ENCODE data around the gene MCF2L.

Gene MCF2L

DNA sequence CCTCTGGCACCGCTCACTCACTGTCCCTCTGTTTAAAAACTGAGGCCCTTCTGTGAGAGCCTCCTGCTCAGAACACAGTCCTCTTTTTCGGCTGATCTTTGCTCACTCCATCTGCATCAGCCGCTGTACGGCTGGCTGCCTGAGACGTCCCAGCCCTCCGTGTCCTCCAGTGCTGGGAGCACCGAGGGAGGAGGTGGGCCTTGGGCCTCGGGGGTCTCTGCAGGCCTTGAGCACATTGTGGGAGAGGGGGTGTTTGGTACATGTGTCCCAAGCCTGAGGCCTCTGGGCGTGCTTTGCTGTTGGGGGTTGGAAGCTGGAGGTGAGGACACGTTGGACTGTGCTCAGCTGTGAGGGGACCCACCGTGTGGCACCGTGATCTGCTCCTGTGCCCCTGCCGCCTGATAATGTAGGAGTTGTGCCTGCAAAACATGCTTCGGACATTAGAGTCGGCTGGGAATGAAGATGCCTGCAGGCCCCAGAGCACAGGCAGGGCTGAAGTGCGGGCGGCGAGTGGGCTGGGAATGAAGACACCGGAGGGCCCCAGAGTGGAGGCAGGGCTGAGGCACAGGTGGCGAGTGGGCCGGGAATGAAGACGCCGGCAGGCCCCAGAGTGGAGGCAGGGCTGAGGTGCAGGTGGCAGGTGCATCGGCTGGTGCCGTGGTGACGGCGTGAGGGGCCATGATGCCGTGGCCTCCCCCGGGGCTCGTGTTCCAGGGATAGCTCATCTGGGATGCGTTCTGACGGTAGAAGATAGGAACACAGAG is 30.6 kb downstream of the MCF2L start:
- DNase-seq, result no peak

DNA sequence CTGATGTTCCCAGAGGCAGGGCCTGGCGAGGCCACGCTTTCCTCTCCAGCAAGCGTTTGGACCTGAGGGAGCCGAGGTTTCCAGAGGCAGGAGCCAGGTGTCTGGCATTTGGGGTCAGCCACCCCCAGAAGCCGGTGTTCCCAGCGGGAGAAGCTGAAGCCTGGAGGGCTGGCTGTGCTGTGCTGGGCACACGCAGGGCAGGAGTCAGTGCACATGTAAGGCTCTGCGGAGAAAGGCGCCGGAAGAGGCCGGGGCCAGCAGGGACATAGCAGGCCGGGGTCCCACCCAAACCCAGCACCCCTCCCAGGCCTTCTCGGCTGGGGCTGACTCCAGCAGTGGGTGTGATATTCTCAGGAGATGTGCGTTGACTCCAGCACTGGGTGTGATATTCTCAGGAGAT is 31.6 kb downstream of the MCF2L start:
- DNase-seq, result no peak

DNA sequence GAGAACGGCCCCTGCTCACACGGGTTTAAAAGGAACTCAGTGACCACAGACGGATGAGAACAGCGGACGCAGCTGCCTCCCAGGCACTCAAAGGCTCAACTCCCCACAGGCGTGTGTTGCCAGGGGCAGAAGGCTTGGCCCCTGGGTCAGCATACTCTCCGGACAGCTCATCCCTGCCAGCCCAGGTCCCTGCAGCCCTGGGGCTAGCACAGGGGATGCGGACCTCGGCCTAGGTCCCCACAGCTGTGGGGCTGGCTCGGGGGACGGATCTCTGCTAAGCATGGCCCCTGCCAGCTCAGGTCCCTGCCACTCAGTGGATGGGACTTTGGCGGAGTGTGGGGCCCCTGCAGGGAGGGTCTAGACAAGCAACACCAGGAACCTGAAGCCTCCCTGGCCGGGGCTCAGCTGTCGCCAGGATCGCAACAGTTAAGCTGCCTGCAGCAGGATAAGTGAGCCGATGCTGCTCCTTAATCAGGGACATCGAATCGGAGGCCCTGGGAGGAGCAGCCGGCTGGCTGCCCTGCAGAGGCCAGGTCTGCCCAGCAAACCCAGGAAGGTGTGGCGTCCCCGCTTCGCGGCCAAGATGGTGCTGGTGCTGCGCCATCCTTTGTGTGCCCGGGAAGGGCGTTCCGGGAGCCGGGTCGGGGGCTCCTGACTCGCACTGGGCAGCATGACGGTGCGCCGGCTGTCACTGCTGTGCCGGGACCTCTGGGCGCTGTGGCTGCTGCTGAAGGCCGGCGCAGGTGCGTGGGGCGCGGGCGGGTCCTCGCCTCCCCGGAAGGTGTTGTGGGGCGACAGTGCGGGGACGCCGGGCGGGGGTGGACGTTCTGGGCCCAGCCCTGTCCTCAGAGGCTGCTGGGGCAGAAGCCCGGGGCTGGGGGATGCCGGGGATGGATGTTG is 32.5 kb downstream of the MCF2L start:
- no peak for DNase-seq

DNA sequence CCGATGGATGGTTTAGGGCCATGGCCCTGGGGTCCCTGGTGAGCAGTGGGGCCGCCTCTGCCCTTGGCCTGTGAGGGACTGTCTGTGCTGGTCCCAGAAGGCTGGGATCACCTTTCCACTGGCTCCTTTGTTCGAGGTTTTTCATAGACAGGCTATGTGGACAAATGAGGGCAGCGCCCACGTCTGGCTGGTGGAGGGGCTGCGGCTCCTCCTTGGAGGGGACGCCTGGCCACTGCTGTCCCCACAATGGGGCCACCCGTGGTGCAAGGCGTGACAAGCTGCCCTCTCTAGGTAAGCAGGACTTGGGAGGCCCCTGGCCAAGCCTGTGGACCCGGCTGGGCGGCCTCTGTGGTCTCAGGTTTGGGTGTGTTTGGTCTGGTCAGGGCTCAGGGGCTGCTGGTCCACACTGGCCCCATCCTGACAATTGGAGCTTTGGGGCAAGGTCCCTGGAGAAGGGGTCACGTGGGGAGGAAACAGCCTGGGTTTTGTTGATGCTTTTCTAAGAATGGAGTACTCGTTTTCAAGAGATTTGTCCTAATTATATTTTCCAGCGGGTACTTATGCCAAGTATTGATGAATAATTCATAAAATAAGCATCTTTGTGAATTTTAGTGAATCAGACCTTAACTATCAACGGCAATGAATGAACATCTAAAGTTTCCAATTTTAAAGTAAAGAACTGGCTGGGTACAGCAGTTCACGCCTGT is 33.3 kb downstream of the MCF2L start:
- no peak for DNase-seq

DNA sequence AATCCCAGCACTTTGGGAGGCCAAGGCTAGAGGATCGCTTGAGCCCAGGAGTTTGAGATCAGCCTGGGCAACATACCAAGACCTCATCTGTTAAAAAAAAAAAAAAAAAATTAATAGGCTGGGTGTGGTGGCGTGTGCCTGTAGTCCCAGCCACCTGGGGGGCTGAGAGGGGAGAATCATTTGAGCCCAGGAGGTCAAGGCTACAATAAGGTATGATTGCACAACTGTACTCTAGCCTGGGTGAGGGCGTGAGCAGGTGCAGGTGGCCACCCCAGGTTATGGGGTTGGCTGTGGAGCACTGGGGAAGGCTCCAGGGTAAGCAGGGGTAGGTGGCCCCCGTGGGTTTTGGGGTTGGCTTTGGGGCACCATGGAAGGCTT is 33.9 kb downstream of the MCF2L start:
- no peak for DNase-seq

DNA sequence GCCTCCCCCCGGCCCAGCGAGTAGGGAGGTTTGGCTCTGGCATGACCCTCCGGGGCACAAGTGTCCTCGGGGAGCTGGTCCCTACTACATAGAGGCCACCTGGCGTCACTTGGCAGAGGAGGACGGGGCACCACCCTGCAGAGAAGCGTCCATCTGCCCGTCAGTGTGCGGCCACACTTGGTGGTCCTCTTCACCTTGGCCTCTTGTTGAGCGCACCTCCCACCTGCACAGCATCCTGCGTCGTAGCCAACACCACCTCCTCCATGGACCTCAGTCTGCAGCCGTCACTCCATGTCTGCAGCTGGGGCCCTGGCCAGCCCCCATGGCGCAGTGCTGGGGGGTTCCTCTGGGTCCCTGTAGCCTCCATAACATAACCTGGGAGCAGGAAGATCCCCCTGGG is 35.1 kb downstream of the MCF2L start:
- no peak for DNase-seq

DNA sequence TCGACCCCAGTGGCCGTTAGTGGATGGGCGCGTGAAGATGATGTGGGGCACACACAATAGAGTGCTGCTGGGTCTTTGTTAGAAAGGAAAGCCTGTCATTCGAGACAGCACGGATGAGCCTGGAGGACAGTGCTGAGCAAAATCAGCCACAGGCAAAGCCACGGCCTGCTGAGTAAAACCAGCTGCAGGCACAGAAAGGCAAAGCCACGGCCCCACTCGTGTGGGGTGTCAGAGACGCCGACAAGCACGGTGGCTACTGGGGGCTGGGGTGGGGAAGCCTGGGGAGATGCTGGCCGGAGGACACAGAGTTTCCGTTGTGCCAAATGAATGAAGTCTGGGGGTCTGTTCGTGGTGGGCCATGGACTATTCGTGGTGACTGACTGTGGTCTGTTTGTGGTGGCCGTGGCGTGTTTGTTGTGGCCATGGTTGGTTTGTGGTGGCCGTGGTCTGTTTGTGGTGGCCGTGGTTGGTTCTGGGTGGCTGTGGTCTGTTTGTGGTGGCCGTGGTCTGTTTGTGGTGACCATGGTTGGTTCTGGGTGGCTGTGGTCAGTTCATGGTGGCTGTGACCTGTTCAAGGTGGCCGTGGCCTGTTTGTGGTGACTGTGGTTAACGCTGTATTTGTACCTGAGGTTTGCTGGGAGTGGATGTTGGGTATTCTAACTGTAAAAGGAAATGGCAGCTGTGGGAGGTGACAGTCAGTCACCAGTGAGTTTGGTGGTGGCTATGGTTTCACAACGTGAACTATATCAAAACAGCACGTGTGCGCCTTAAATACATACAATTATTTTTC is 36.3 kb downstream of the MCF2L start:
- DNase-seq, result no peak

DNA sequence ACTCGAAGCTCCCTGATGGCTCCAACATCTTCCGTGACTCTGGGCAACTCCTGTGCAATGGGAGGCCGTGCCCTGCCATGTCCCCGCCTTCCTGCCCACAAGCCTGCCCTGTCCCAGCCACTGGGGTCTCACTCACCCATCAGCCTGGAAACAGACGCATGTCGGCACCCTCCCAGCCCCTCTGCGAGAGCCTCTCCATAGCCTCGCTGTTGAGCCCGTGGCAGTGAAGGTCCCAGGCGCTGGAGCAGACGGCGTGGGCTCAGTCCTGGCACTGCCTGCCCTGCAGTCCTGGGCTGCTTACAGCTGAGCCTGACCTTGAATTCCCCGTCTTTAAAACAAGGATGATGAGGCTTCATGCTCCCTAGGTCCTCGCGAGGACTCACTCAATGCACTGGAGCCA is 37.0 kb downstream of the MCF2L start:
- no peak for DNase-seq

DNA sequence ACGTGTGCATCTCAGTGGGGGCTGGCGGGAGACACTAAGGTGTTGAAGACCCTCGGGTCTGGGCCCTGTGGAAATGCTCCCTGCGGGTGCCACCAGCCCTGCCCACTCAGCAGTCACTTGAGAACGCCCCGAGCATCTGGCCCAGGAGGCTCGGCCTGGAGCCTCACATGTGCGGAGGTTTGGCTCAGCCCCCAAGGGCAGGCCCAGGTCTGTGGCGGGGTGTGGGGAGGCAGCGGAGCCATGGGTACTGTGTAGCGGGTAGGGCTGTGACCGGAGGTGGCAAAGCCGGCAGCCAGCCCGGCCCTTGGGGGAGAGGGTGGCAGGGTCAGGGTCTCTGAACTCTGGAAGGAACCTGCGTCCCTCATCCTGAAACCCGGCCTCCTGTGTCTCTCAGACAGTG is 37.6 kb downstream of the MCF2L start:
- no peak for DNase-seq

DNA sequence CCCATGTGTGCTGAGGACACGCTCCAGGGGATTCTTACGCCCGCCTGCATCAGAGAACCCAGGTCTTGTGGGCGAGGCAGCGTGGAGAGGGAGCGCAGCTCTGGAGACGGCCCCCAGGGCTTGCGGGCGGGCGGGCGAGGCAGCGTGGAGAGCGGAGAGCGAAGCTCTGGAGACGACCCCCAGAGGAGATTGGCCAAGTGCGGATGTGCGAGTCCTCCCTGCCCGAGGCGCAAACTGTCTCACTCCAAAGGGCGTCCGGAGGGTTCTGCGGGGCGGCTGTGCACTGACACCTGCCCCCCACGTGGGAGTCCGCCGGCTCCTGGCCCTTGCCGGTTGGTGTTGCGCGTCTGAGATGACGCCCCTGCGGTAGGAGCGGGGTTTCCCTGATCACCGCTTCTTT is 39.8 kb downstream of the MCF2L start:
- no peak for DNase-seq

DNA sequence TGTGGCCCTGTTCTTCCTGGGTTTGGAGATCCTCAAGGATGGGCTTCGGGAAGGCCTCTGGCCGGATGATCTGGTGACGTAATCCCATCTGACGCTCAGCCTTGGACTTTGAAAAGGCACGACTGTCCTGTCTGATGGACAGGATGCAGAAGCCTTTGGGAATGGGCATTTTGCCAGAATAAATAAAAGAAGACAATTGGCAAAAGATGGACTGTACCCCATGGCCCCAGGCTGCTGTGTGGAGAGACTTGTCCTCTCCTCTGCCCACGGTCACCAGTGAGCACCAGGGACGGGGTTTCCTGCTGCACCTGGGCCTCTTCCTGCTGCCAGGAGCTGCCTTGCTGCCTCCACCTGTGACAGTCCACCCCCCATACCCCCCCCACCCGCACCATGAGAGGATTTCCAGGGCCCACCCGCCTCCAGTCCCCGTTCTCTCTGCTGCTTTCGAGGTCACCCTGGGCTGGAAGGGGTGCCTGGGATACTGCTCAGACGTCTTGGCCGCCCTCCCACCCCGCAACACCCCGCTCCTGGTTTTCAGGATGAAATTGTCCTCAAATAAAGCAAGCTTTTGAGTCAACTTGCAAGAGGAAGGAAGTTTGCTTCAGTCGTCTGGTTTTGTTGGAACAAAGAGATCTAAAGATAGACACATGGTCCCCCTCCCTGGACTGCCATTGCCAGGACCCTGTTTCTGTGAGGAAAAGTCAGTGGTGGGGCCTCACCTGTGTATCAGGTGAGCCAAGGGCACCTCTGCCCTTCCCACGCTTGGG is 40.9 kb downstream of the MCF2L start:
- no peak for DNase-seq

DNA sequence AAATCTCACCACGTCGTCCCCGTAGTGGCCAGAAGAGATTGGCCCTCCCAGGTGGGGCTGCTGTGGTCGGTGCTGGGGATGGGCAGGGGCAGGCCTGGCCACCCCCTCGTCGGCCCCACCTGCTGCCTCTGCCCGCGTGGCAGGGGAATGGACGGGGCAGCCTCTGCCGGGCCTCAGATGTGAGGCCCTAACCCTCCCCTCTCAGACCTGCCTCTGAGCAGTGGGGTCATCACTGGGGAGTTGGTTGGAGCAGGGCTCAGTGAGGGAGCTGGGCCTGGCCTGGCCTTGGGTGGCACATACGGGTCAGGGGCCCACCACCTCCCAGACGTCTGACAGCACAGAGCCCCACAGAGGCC is 41.5 kb downstream of the MCF2L start:
- no peak for DNase-seq

DNA sequence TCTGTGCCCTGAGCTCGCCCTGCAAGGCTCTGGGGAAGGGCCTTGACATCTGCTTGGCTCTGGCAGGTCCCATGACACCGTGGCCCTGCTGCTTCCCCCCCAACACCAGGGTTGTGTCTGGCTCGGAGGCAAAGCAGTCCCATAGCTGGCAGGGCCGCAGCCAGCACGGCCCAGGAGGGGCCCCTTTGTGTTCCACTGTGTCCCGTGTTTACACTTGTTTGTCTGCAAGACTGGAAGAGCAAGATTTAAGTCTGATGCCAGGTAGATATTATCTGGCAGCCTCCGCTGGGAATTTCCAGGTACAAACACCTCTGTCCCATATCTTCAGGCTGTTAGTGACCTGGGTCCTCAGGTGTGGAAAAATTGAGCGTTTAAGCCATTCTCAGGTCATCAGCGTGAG is 44.3 kb downstream of the MCF2L start:
- DNase-seq, result no peak

DNA sequence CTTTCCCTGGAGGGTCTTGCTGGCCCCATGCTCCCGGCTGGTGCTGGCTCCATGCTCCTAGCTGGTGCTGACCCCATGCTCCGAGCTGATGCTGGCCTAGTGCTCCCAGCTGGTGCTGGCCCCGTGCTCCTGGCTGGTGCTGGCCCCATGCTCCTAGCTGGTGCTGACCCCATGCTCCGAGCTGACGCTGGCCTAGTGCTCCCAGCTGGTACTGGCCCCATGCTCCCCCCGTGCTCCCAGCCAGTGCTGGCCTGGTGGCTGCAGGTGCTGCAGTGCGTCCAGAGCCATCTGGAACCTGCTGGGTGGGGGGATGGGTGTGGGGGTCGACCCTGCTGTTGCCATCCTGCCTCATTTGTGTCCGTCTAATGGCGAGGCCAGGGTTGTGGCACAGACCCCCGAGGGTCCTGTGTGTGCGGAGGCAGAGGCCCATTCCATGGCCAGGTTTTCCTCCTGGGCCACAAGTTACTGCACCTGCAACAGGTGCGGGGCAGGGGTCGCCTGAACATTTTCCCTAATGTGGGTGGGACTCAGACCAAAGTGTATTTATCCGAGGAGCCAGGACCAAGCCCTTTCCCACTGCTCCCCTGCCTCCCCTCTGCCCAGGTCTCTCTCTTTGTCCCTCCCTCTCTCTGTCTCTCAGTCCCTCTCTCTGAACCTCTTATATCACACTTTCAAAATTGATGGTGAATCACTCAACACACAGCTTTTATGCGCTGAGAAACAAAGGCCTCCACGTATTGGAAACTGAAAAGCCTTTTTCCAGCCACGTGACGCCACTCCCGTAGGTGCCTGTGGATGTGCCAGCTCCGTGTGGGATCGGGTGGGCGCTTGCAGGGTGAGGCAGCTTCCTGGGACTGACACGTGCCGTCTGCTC is 45.1 kb downstream of the MCF2L start:
- DNase-seq, result no peak

DNA sequence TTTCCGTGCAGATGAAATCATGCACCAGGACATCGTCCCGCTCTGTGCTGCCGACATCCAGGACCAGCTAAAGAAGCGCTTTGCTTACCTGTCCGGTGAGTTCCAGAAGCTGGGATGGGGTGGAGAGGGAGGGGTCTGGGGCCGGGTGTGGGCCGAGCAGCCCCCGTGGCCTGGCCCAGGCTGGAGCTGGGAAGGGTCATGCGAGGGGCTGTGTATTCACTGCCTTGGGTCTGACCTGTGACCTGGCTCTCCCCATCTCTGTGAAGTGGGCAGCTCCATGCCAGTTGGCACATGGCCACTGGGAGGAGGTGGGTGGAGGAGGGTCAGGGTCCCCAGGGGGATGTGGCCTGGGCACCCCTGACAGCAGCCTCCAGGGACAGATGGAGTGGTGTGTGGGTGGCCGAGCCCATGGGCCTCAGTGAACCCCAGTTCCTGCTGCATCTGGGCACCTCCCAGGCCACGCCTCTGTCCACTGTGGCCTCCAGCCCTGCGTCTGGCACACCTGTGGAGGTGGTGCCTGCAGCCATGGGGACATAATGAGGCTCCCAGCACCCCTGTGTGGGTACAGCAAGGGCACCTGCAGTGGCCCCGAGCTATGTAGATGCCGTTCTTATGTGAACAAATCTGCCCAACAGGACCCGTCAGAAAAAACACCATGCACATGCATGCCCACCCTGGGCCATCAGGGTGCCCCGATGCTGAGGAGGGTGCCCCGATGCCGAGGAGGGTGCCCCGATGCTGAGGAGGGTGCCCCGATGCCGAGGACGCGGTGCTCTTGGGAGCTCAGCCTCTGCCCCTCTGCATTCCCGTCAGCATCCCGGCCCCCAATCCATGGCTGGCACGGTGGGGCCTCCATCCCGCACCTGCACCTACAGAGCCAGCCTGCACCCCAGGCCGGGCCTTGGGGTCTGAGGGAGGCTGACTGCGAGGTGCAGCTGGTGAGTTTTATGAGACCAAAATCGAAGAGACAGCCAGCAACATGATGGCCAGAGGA is 46.0 kb downstream of the MCF2L start:
- DNase-seq, result no peak

DNA sequence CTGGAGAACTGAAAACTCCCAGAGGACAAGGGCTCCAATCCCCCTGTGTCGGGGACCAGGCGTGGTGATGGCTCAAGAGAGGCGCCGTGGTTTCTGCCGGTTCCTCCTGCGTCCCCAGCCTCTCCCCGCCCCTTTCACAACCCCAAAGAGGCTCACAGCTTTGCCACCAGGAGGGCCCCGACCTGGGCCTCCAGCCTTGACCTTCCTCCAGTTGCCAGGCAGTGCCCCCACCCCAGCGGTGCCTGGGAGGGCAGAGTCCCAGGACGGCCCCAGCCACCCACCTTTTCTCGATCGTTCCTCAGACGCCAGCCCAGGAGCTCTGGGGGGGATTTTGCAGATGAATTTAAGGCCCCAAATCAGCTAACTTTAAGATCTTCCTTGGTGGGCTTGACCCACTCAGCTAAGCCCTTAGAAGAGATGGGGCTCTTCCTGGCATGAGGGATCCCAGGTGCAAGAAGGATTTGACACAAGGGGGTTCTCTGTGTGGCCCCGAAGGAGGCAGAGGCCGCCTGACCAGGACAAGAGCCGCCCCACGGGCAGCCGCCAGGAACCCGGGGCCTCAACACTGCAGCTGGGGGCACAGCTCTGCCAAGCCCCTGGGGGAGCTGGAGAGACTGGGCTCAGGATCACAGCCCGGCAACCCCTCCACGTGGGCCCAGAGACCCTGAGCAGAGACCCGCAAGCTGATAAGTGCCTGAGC is 47.0 kb downstream of the MCF2L start:
- no peak for DNase-seq

DNA sequence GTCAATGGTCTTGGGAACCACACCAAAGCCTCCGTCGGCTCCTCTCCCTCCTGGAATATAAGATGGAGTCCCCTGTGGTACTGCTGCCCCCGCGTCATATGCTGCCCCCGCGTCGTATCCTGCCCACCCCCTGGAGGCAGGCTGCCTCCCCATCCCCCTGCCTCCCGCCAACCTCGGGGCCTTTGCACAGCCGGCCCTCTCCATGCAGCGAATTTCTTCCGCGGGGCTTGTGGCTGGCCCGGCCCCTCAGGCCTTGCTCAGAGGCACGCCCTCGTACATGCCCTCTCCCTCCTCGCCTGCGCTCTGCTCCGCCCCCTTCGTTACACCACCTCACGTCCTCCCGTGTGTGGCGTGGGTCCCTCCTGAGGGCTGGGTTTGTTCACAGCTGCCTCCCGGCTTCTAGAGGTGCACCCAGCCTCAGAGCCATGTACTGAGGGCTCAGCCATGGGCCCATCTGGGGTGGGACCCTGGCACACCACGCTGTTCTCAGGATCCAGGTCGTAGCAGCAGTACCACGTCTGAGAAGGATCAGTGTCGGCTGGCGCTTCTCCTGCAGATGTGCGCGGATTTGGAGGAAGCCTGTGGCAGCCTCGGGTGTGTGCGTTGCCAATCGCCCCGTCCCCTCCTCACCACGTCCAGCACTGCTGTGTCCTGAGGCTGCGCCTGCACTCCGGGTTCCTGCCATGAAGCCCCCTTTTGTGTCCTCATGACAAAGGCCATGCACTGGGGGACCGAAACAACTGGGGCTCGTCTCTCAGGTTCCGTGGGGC is 47.7 kb downstream of the MCF2L start:
- DNase-seq, result no peak

DNA sequence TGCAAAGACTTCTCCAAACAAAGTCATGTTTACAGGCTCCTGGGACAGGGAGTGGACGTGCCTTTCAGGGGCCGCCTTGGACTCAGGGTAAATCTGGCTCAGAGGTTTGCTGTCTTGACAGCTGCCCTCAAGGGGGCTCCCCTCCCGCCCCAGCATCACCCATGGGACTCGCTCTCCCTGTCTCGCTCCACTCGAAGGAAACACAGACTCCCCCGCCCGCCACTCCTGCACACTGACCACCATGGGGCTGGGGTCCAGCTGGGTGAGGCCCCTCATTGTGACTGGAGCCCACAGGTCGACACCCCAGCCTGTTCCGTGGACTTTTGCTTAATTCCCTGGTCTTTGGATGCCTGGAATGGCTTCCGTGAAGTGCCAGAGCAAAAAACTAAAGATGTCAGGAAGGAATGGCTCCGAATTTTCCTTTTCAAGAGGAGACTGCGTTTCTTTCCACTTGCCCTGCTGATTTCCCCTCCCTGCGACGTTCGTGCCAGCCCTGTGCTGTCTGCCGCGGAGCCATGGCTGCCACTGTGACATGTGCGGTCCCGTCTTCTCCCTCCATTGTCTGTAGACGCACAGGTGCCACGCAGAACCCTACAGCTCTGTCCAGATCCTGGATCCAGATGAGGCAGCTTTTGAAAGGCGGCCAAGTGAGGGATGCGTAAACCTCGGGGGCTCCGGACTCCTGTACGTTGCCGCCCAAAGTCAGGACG is 48.6 kb downstream of the MCF2L start:
- DNase-seq, result no peak

Data from activated CD8-positive, alpha-beta memory T cell treated with anti-CD3 and anti-CD28 coated beads, Interleukin-2, amount 50 U/mL, for 4 hours (primary cell).